ENCODE data around the gene GOPC.
A peak's percentile ranks its signal among the peaks of the same experiment; 100 is the strongest.

GOPC gene

GRCh38 chr6:117545161-117545595 is 57.1 kb downstream of the GOPC start:
- no peak overlapping the region for H4K91ac ChIP-seq (ENCODE audit: low read length)

DNA sequence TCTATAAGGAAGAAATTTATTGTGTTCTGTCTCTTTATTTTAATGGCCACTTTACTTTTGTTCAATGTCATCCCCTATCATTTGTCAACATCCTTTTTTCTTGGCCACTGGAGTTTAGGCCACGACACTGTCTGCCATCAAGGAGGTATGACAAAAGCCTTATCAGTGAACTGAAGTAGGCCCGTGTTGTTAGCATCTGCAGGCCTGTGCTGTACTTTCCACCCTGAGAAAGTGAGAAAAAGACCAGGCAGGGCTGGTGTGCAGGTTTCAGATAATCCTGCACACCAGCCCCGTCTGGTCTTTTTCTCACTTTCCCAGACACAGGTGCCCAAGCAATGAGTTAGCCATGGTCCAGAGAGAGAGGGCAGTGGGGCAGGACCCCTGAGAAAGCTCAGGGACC is 57.6 kb downstream of the GOPC start:
- no peak overlapping the region for H3K4me2 ChIP-seq (ENCODE audit: low read length, poor library complexity, severe bottlenecking)

More at GRCh38 chr6:117545161-117545595, 57.1 kb downstream of the GOPC start:
- H2AK5ac ChIP-seq (ENCODE audit: low read length, severe bottlenecking) = no peak overlapping the region
- no peak overlapping the region for H3K23ac ChIP-seq (ENCODE audit: low read length in 2 of 2)
- no peak overlapping the region for H3K9ac ChIP-seq (ENCODE audit: low read length)
- no peaks in the 10 kb centered on the region for H3K9me3 ChIP-seq (ENCODE audit: control insufficient read depth, low read length)
- DNase-seq = no peak
- H2BK120ac ChIP-seq (ENCODE audit: low read depth, low read length) = no peak overlapping the region
- no peak overlapping the region for H3K14ac ChIP-seq (ENCODE audit: low read length in 2 of 2)
- no peak overlapping the region for H4K8ac ChIP-seq (ENCODE audit: low read length)
- peaks cover 23 to 25% of the 10 kb centered on the region in 2 experiments for H3K36me3 ChIP-seq (ENCODE audit: control insufficient read depth in 1 of 2, insufficient read depth in 2 of 2, low read depth in 1 of 2, low read length in 2 of 2)
- no peak overlapping the region for H2BK12ac ChIP-seq (ENCODE audit: low read length in 2 of 2)
- 42% methylated on average over 2 of the region's 4 CpGs for WGBS
- H3K4ac ChIP-seq (ENCODE audit: low read depth in 1 of 2, low read length in 2 of 2) = peak overlapping the region in 1 of 2 experiments; percentile 20
- H3K18ac ChIP-seq (ENCODE audit: low read depth in 1 of 2, low read length in 2 of 2) = peak overlapping the region in 1 of 2 experiments; percentile 38
- no peak overlapping the region for H3K4me2 ChIP-seq (ENCODE audit: low read length, poor library complexity, severe bottlenecking)
- no peak overlapping the region for H3K4me3 ChIP-seq (ENCODE audit: insufficient read depth in 1 of 2, low read depth in 1 of 2, low read length in 2 of 2)
- peak overlapping the region; percentile 86 for H3K27ac ChIP-seq (ENCODE audit: low read length, poor library complexity, severe bottlenecking)
- no peak overlapping the region for H2BK5ac ChIP-seq (ENCODE audit: low read depth, low read length, poor library complexity, severe bottlenecking)
- peaks cover 26% of the 10 kb centered on the region for H3K4me1 ChIP-seq (ENCODE audit: control insufficient read depth, insufficient read depth, low read depth, low read length)
- H2AFZ ChIP-seq (ENCODE audit: low read depth, low read length) = no peak overlapping the region
- no peaks in the 10 kb centered on the region for H3K27me3 ChIP-seq (ENCODE audit: control insufficient read depth in 1 of 2, insufficient read depth in 1 of 2, low read length in 2 of 2)
- no peak overlapping the region for H2BK15ac ChIP-seq (ENCODE audit: low read depth, poor library complexity, severe bottlenecking)
- peaks cover 17% of the 10 kb centered on the region for H3K79me1 ChIP-seq (replicated peaks; ENCODE audit: low read length, poor library complexity, severe bottlenecking)

GRCh38 chr6:117542493-117542892 is 59.8 kb downstream of the GOPC start:
- H3K14ac ChIP-seq (ENCODE audit: low read length in 2 of 2) = no peak overlapping the region
- no peak overlapping the region for H3K4me3 ChIP-seq (ENCODE audit: insufficient read depth in 1 of 2, low read depth in 1 of 2, low read length in 2 of 2)
- H2BK5ac ChIP-seq (ENCODE audit: low read depth, low read length, poor library complexity, severe bottlenecking) = no peak overlapping the region
- H3K4me1 ChIP-seq (ENCODE audit: control insufficient read depth, insufficient read depth, low read depth, low read length) = peaks cover 14% of the 10 kb centered on the region
- H3K27me3 ChIP-seq (ENCODE audit: control insufficient read depth in 1 of 2, insufficient read depth in 1 of 2, low read length in 2 of 2) = no peaks in the 10 kb centered on the region
- H3K4ac ChIP-seq (ENCODE audit: low read depth in 1 of 2, low read length in 2 of 2) = no peak overlapping the region
- H2AFZ ChIP-seq (ENCODE audit: low read depth, low read length) = no peak overlapping the region
- no peak overlapping the region for H3K9ac ChIP-seq (ENCODE audit: low read length)
- 100% methylated on average over 3 of the region's 3 CpGs for WGBS
- H3K23ac ChIP-seq (ENCODE audit: low read length in 2 of 2) = no peak overlapping the region
- H3K9me3 ChIP-seq (ENCODE audit: control insufficient read depth, low read length) = no peaks in the 10 kb centered on the region
- peaks cover 13% of the 10 kb centered on the region for H3K79me1 ChIP-seq (replicated peaks; ENCODE audit: low read length, poor library complexity, severe bottlenecking)
- H3K36me3 ChIP-seq (ENCODE audit: control insufficient read depth in 1 of 2, insufficient read depth in 2 of 2, low read depth in 1 of 2, low read length in 2 of 2) = peaks cover 22 to 41% of the 10 kb centered on the region in 2 experiments
- no peak overlapping the region for H3K18ac ChIP-seq (ENCODE audit: low read depth in 1 of 2, low read length in 2 of 2)
- no peak overlapping the region for H4K91ac ChIP-seq (ENCODE audit: low read length)
- H2BK12ac ChIP-seq (ENCODE audit: low read length in 2 of 2) = no peak overlapping the region
- no peak overlapping the region for H2BK120ac ChIP-seq (ENCODE audit: low read depth, low read length)
- no peak overlapping the region for H4K8ac ChIP-seq (ENCODE audit: low read length)
- no peak overlapping the region for H3K4me2 ChIP-seq (ENCODE audit: low read length, poor library complexity, severe bottlenecking)
- DNase-seq = no peak
- H3K27ac ChIP-seq (ENCODE audit: low read length, poor library complexity, severe bottlenecking) = no peak overlapping the region
- H2AK5ac ChIP-seq (ENCODE audit: low read length, severe bottlenecking) = peak overlapping the region; percentile 42
- H2BK15ac ChIP-seq (ENCODE audit: low read depth, poor library complexity, severe bottlenecking) = no peak overlapping the region

More for the DNA sequence above, 57.6 kb downstream of the GOPC start:
- no peak overlapping the region for H4K91ac ChIP-seq (ENCODE audit: low read length)
- no peak for DNase-seq
- no peak overlapping the region for H2BK12ac ChIP-seq (ENCODE audit: low read length in 2 of 2)
- H3K79me1 ChIP-seq (replicated peaks; ENCODE audit: low read length, poor library complexity, severe bottlenecking) = peaks cover 17% of the 10 kb centered on the region
- no peaks in the 10 kb centered on the region for H3K9me3 ChIP-seq (ENCODE audit: control insufficient read depth, low read length)
- H3K14ac ChIP-seq (ENCODE audit: low read length in 2 of 2) = no peak overlapping the region
- H3K9ac ChIP-seq (ENCODE audit: low read length) = no peak overlapping the region
- peak overlapping the region in 1 of 2 experiments; percentile 20 for H3K4ac ChIP-seq (ENCODE audit: low read depth in 1 of 2, low read length in 2 of 2)
- H3K27ac ChIP-seq (ENCODE audit: low read length, poor library complexity, severe bottlenecking) = peak overlapping the region; percentile 86
- no peak overlapping the region for H2BK15ac ChIP-seq (ENCODE audit: low read depth, poor library complexity, severe bottlenecking)
- no peak overlapping the region for H3K23ac ChIP-seq (ENCODE audit: low read length in 2 of 2)
- H2BK120ac ChIP-seq (ENCODE audit: low read depth, low read length) = no peak overlapping the region
- H4K8ac ChIP-seq (ENCODE audit: low read length) = no peak overlapping the region
- peak overlapping the region; percentile 55 for H2AK5ac ChIP-seq (ENCODE audit: low read length, severe bottlenecking)
- no peak overlapping the region for H3K4me3 ChIP-seq (ENCODE audit: insufficient read depth in 1 of 2, low read depth in 1 of 2, low read length in 2 of 2)
- H3K4me1 ChIP-seq (ENCODE audit: control insufficient read depth, insufficient read depth, low read depth, low read length) = peaks cover 25% of the 10 kb centered on the region
- 48% methylated on average over 3 of the region's 3 CpGs for WGBS
- peak overlapping the region in 1 of 2 experiments; percentile 38 for H3K18ac ChIP-seq (ENCODE audit: low read depth in 1 of 2, low read length in 2 of 2)
- H3K36me3 ChIP-seq (ENCODE audit: control insufficient read depth in 1 of 2, insufficient read depth in 2 of 2, low read depth in 1 of 2, low read length in 2 of 2) = peaks cover 24 to 27% of the 10 kb centered on the region in 2 experiments
- H2AFZ ChIP-seq (ENCODE audit: low read depth, low read length) = no peak overlapping the region
- no peaks in the 10 kb centered on the region for H3K27me3 ChIP-seq (ENCODE audit: control insufficient read depth in 1 of 2, insufficient read depth in 1 of 2, low read length in 2 of 2)
- H2BK5ac ChIP-seq (ENCODE audit: low read depth, low read length, poor library complexity, severe bottlenecking) = no peak overlapping the region

DNA sequence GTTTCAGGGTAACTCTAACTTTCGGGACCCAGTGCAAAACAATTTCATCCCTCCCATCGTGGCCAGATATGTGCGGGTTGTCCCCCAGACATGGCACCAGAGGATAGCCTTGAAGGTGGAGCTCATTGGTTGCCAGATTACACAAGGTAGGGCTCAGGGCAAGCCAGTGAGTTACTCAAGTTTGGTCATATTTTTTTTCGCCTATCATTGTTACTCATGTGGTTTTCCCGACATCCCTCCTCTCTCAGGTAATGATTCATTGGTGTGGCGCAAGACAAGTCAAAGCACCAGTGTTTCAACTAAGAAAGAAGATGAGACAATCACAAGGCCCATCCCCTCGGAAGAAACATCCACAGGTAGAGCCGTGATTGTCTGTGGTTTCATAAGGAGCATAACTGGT is 61.6 kb downstream of the GOPC start:
- no peak overlapping the region for H3K9ac ChIP-seq (ENCODE audit: low read length)
- H2BK120ac ChIP-seq (ENCODE audit: low read depth, low read length) = no peak overlapping the region
- peak overlapping the region; percentile 64 for H4K8ac ChIP-seq (ENCODE audit: low read length)
- no peak overlapping the region for H3K4ac ChIP-seq (ENCODE audit: low read depth in 1 of 2, low read length in 2 of 2)
- H2BK15ac ChIP-seq (ENCODE audit: low read depth, poor library complexity, severe bottlenecking) = no peak overlapping the region
- H2BK12ac ChIP-seq (ENCODE audit: low read length in 2 of 2) = no peak overlapping the region
- H3K27ac ChIP-seq (ENCODE audit: low read length, poor library complexity, severe bottlenecking) = no peak overlapping the region
- WGBS = 96% methylated on average over 8 of the region's 8 CpGs
- no peak overlapping the region for H3K14ac ChIP-seq (ENCODE audit: low read length in 2 of 2)
- peaks cover 9% of the 10 kb centered on the region for H3K79me1 ChIP-seq (replicated peaks; ENCODE audit: low read length, poor library complexity, severe bottlenecking)
- no peak overlapping the region for H3K23ac ChIP-seq (ENCODE audit: low read length in 2 of 2)
- H3K27me3 ChIP-seq (ENCODE audit: control insufficient read depth in 1 of 2, insufficient read depth in 1 of 2, low read length in 2 of 2) = no peaks in the 10 kb centered on the region
- no peak overlapping the region for H3K4me2 ChIP-seq (ENCODE audit: low read length, poor library complexity, severe bottlenecking)
- H2BK5ac ChIP-seq (ENCODE audit: low read depth, low read length, poor library complexity, severe bottlenecking) = no peak overlapping the region
- H4K91ac ChIP-seq (ENCODE audit: low read length) = no peak overlapping the region
- H3K9me3 ChIP-seq (ENCODE audit: control insufficient read depth, low read length) = no peaks in the 10 kb centered on the region
- H3K4me3 ChIP-seq (ENCODE audit: insufficient read depth in 1 of 2, low read depth in 1 of 2, low read length in 2 of 2) = no peak overlapping the region
- H2AFZ ChIP-seq (ENCODE audit: low read depth, low read length) = no peak overlapping the region
- DNase-seq = no peak
- peaks cover 10% of the 10 kb centered on the region for H3K4me1 ChIP-seq (ENCODE audit: control insufficient read depth, insufficient read depth, low read depth, low read length)
- peak overlapping the region; percentile 49 for H2AK5ac ChIP-seq (ENCODE audit: low read length, severe bottlenecking)
- H3K18ac ChIP-seq (ENCODE audit: low read depth in 1 of 2, low read length in 2 of 2) = no peak overlapping the region
- H3K36me3 ChIP-seq (ENCODE audit: control insufficient read depth in 1 of 2, insufficient read depth in 2 of 2, low read depth in 1 of 2, low read length in 2 of 2) = peaks cover 13 to 37% of the 10 kb centered on the region in 2 experiments

Data from mesenchymal stem cell (in vitro differentiated cells and primary cell).